H1 (cell line): ENCODE measurements around the gene ACACA. TPM values are rescaled to one million over a fixed set of nuclear protein-coding genes. Genes with fewer than 3 reads are reported as not detected.

ENCODE experiments used
- CHD2 ChIP-seq: IDR thresholded peaks from 2 replicates; pipeline ENCODE4 v1.6.1; 2012; ENCODE audit warnings: low read length, improper control_type of control experiment
- EGR1 ChIP-seq: IDR thresholded peaks from 2 replicates; pipeline ENCODE4 v1.6.1; 2011; ENCODE audit warnings: low read depth, low read length, borderline replicate concordance
- EP300 ChIP-seq, 2 experiments: IDR thresholded peaks; 1 replicate in 1 of 2; 2 replicates in 1 of 2; pipeline ENCODE4 v1.6.1; 2011 to 2012; ENCODE audit warnings: low read depth in 2 of 2, low read length in 2 of 2, mild to moderate bottlenecking in 2 of 2, borderline replicate concordance in 1 of 2, inconsistent platforms in 1 of 2, moderate library complexity in 1 of 2
- GABPA ChIP-seq: IDR thresholded peaks from 2 replicates; pipeline ENCODE4 v1.6.1; 2011; ENCODE audit warnings: mild to moderate bottlenecking, low read length, moderate library complexity, borderline replicate concordance; ENCODE audit not compliant: insufficient read depth
- JUND ChIP-seq: IDR thresholded peaks from 2 replicates; pipeline ENCODE4 v1.6.1; 2011; ENCODE audit warnings: mild to moderate bottlenecking, improper control_type of control experiment, low read length
- MAFK ChIP-seq: IDR thresholded peaks from 2 replicates; pipeline ENCODE4 v1.6.1; 2012; ENCODE audit warnings: low read depth, mild to moderate bottlenecking, improper control_type of control experiment, low read length
- NRF1 ChIP-seq: IDR thresholded peaks from 2 replicates; pipeline ENCODE4 v1.6.1; 2011; ENCODE audit warnings: mild to moderate bottlenecking, low read depth, low read length, improper control_type of control experiment
- SAP30 ChIP-seq: fragments of 300-600 bp; sonication (generic); IDR thresholded peaks from 2 replicates; pipeline ENCODE4 v1.7.1; 2012; ENCODE audit warnings: low read length, moderate library complexity, mild to moderate bottlenecking, inconsistent platforms; ENCODE audit not compliant: insufficient read depth, insufficient replicate concordance
- SIRT6 ChIP-seq: IDR thresholded peaks from one replicate; pipeline ENCODE4 v1.7.1; 2012; ENCODE audit warnings: low read length, inconsistent platforms
- SP2 ChIP-seq: IDR thresholded peaks from 2 replicates; pipeline ENCODE4 v1.6.1; 2012; ENCODE audit warnings: mild to moderate bottlenecking, low read length, inconsistent platforms
- SRF ChIP-seq: IDR thresholded peaks from 2 replicates; pipeline ENCODE4 v1.6.1; 2011; ENCODE audit warnings: mild to moderate bottlenecking, low read depth, low read length, moderate library complexity
- TCF12 ChIP-seq: IDR thresholded peaks from 2 replicates; pipeline ENCODE4 v1.6.1; 2011; ENCODE audit warnings: low read depth, mild to moderate bottlenecking, low read length
- polyA plus RNA-seq, 7 experiments: library from polyadenylated mRNA; depleted of rRNA in 3 of 7; stranded (reverse) in 5 of 7; unstranded in 2 of 7; fragments of >200 nt in 5 of 7; fragments of 200-250 nt in 2 of 7; gene quantifications; 1 replicate in 5 of 7; 2 replicates in 1 of 7; 4 replicates in 1 of 7; pipeline versions ENCODE4 v1.2.1 to v1.2.3, GENCODE V29; 2011 to 2013; ENCODE audit warnings: missing spikeins in 2 of 7, mixed read lengths in 2 of 7
- total RNA-seq: library from RNA; stranded (reverse); fragmentation: NEBNext Ultra II Directional; extraction: Animal tissue kit (Norgen Biotek cat#: 25700); gene quantifications from 2 replicates; pipeline ENCODE4 v1.2.1, GENCODE V29; 2021
- TF ChIP-seq, protein P1 (sequence below): fragments of 300-600 bp; sonication (generic); IDR thresholded peaks from 2 replicates; pipeline ENCODE4 v1.7.1; 2012; ENCODE audit warnings: low read length, moderate library complexity, mild to moderate bottlenecking, inconsistent platforms; ENCODE audit not compliant: insufficient replicate concordance

The ACACA gene
- total and polyA plus RNA-seq, 2 of the 8 experiments (the other 6 are each of a cell fraction or from before 2014, with no cell fraction given): 74.0 to 160 TPM

DNA sequence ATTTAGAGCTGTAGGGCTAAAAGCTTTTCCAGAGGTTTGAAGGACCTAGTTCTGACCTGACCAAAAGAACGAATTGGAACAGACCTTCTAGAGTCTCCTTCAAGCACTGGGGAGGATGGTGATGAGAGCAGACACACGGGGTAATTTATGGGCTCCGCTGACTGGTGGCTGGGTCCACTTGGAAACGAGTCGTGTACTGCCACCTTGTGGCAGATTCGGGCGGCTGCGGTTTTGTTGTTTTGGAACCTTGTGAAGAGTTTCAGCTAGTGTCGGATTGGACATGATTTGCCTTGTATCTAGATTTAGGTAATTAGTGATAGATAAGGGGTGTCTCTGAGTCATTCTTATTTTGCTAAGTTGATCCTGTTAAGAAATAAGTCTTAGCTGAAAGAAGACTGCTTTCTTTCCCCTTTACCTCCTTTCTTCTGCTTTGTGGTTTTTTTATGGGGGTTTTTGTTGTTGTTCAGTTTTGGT lies 359.0 kb downstream of the ACACA start (continued):
- TF ChIP-seq, protein P1, sequence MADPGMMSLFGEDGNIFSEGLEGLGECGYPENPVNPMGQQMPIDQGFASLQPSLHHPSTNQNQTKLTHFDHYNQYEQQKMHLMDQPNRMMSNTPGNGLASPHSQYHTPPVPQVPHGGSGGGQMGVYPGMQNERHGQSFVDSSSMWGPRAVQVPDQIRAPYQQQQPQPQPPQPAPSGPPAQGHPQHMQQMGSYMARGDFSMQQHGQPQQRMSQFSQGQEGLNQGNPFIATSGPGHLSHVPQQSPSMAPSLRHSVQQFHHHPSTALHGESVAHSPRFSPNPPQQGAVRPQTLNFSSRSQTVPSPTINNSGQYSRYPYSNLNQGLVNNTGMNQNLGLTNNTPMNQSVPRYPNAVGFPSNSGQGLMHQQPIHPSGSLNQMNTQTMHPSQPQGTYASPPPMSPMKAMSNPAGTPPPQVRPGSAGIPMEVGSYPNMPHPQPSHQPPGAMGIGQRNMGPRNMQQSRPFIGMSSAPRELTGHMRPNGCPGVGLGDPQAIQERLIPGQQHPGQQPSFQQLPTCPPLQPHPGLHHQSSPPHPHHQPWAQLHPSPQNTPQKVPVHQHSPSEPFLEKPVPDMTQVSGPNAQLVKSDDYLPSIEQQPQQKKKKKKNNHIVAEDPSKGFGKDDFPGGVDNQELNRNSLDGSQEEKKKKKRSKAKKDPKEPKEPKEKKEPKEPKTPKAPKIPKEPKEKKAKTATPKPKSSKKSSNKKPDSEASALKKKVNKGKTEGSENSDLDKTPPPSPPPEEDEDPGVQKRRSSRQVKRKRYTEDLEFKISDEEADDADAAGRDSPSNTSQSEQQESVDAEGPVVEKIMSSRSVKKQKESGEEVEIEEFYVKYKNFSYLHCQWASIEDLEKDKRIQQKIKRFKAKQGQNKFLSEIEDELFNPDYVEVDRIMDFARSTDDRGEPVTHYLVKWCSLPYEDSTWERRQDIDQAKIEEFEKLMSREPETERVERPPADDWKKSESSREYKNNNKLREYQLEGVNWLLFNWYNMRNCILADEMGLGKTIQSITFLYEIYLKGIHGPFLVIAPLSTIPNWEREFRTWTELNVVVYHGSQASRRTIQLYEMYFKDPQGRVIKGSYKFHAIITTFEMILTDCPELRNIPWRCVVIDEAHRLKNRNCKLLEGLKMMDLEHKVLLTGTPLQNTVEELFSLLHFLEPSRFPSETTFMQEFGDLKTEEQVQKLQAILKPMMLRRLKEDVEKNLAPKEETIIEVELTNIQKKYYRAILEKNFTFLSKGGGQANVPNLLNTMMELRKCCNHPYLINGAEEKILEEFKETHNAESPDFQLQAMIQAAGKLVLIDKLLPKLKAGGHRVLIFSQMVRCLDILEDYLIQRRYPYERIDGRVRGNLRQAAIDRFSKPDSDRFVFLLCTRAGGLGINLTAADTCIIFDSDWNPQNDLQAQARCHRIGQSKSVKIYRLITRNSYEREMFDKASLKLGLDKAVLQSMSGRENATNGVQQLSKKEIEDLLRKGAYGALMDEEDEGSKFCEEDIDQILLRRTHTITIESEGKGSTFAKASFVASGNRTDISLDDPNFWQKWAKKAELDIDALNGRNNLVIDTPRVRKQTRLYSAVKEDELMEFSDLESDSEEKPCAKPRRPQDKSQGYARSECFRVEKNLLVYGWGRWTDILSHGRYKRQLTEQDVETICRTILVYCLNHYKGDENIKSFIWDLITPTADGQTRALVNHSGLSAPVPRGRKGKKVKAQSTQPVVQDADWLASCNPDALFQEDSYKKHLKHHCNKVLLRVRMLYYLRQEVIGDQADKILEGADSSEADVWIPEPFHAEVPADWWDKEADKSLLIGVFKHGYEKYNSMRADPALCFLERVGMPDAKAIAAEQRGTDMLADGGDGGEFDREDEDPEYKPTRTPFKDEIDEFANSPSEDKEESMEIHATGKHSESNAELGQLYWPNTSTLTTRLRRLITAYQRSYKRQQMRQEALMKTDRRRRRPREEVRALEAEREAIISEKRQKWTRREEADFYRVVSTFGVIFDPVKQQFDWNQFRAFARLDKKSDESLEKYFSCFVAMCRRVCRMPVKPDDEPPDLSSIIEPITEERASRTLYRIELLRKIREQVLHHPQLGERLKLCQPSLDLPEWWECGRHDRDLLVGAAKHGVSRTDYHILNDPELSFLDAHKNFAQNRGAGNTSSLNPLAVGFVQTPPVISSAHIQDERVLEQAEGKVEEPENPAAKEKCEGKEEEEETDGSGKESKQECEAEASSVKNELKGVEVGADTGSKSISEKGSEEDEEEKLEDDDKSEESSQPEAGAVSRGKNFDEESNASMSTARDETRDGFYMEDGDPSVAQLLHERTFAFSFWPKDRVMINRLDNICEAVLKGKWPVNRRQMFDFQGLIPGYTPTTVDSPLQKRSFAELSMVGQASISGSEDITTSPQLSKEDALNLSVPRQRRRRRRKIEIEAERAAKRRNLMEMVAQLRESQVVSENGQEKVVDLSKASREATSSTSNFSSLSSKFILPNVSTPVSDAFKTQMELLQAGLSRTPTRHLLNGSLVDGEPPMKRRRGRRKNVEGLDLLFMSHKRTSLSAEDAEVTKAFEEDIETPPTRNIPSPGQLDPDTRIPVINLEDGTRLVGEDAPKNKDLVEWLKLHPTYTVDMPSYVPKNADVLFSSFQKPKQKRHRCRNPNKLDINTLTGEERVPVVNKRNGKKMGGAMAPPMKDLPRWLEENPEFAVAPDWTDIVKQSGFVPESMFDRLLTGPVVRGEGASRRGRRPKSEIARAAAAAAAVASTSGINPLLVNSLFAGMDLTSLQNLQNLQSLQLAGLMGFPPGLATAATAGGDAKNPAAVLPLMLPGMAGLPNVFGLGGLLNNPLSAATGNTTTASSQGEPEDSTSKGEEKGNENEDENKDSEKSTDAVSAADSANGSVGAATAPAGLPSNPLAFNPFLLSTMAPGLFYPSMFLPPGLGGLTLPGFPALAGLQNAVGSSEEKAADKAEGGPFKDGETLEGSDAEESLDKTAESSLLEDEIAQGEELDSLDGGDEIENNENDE: no peak
- no peak for TF ChIP-seq SP2
- TF ChIP-seq JUND: no peak
- no peak for TF ChIP-seq EGR1
- no peak for TF ChIP-seq CHD2
- no peak for TF ChIP-seq NRF1
- TF ChIP-seq MAFK: no peak
- TF ChIP-seq SRF: no peak
- no peak for TF ChIP-seq EP300 (IDR thresholded peaks at IDR 0.05; ENCODE audit: borderline replicate concordance in 1 of 2, low read depth in 2 of 2, low read length in 2 of 2)
- TF ChIP-seq TCF12: no peak
- no peak for TF ChIP-seq SAP30
- TF ChIP-seq GABPA: no peak
- TF ChIP-seq SIRT6: no peak
